Heart right ventricle (tissue), 16 donors: ENCODE data around the gene PHC2. TPM values are rescaled to one million over a fixed set of nuclear protein-coding genes. Genes with fewer than 3 reads are reported as not detected.

Experiments used
- ATAC-seq, 8 donors: fragments of 200-7000 bp; cut with Tn5 transposase; one replicate each; pipeline ENCODE4 v1.9.1; 2020; ENCODE audit warnings: mild to moderate bottlenecking in 8 of 8, moderate library complexity in 8 of 8, moderate number of reproducible peaks in 1 of 8
- DNase-seq, 2 donors: peaks; one replicate each; pipeline ENCODE4 v3.0.0-alpha.2; 2020
- H3K27ac ChIP-seq, 10 donors: fragments of 200-600 bp; sonication (generic) in 2 of 10; one replicate each; pipeline versions ENCODE4 v1.5.0 to v1.8.0; 2020 to 2022; ENCODE audit warnings: mild to moderate bottlenecking in 3 of 10
- H3K27me3 ChIP-seq, 7 donors: fragments of 200-600 bp; one replicate each; pipeline ENCODE4 v1.8.0; 2021 to 2022; ENCODE audit warnings: mild to moderate bottlenecking in 2 of 7
- H3K36me3 ChIP-seq, 9 donors: fragments of 200-600 bp; sonication (generic) in 1 of 9; one replicate each; pipeline versions ENCODE4 v1.5.0 to v1.8.0; 2020 to 2022; ENCODE audit warnings: mild to moderate bottlenecking in 2 of 9
- H3K4me1 ChIP-seq, 9 donors: fragments of 200-600 bp; sonication (generic) in 1 of 9; one replicate each; pipeline versions ENCODE4 v1.5.0 to v1.8.0; 2020 to 2022; ENCODE audit warnings: mild to moderate bottlenecking in 4 of 9
- H3K4me3 ChIP-seq, 10 donors: fragments of 200-600 bp; sonication (generic) in 2 of 10; one replicate each; pipeline versions ENCODE4 v1.5.0 to v1.8.0; 2020 to 2022; ENCODE audit warnings: mild to moderate bottlenecking in 7 of 10, moderate library complexity in 2 of 10
- H3K9me3 ChIP-seq, 11 donors: fragments of 200-600 bp in 10 of 11; sonication (generic) in 2 of 11; one replicate each; pipeline versions ENCODE4 v1.5.0 to v1.8.0; 2013 to 2022; ENCODE audit warnings: mild to moderate bottlenecking in 2 of 11, control low read depth in 1 of 11, moderate library complexity in 1 of 11
- WGBS, 2 donors: extraction: QIAGEN DNeasy Blood & Tissue Kit; methylation state at CpG; one replicate each; pipeline ENCODE4 v1.1.7; 2013; ENCODE audit warnings: inconsistent platforms in 1 of 2; 5-methylcytosine and 5-hydroxymethylcytosine counted together
- intact Hi-C, 10 donors: fragments of 100-400 bp; cut with DNase I; formaldehyde crosslinking; loops; one replicate each; pipeline versions ENCODE4 v1.11.1 to v1.14.2; 2022
- polyA plus RNA-seq, 2 donors: library from polyadenylated mRNA; stranded (reverse); fragments of 200-250 nt; gene quantifications; one replicate each; pipeline ENCODE4 v1.2.3, GENCODE V29; 2013
- total RNA-seq, 10 donors: library from RNA; stranded (reverse); fragmentation: NEBNext Ultra II Directional in 3 of 10; extraction: Animal tissue kit (Norgen Biotek cat#: 25700) in 3 of 10; gene quantifications; one replicate each; pipeline versions ENCODE4 v1.2.1 to v1.2.4, GENCODE V29; 2021 to 2023
- TF ChIP-seq, protein P1 (sequence below), 9 donors: fragments of 200-600 bp; sonication (generic) in 2 of 9; IDR thresholded peaks; one replicate each; pipeline versions ENCODE4 v1.5.0 to v1.8.0; 2021 to 2022; ENCODE audit warnings: antibody characterized with exemption in 9 of 9, mild to moderate bottlenecking in 5 of 9, moderate library complexity in 1 of 9
- donor health status: Arrhythmogenic right ventricular cardiomyopathy.
- donor health status: ischemic (EF 13 %, LVEDD 7.1; RV severe dilation, severe dysfunction).
- donor health status: healthy with polysubstance abuse.
- donor health status: DM: no; HTN: yes; CAD: no.
- donor health status: DM: no; HTN: no; CAD: no.
- donor health status: ischemic (EF 25% LVEDD 6.9; RV normal size, moderate dysfunction).
- donor health status: ischemic (EF 25% LVEDD 5.7; RV mildly dilated, moderate dysfunction).
- donor health status: healthy.
- donor health status: DM: yes; HTN: yes; CAD: no.
- donor health status: Ischemic cardiomyopathy.
- donor health status: ischemic (EF 35%, LVEDD 5.7; RV mildly dilated, moderate dysfunction).
- donor health status: nonischemic (EF 11% LVEDD 7.7; RV severe dilation, severe dysfunction).
- donor health status: DM: yes; HTN: yes; CAD: no.
- donor health status: PGD.
- donor health status: ischemic (EF 29% LVEDD 5.4; RV normal size, mild dysfunction).
- donor health status: nonischemic (EF 23%, LVEDD 6.1; RV moderate dilation, normal function).

PHC2 gene
- total and polyA plus RNA-seq, 12 donors: 81.2 to 136 (median 99.3) TPM

DNA sequence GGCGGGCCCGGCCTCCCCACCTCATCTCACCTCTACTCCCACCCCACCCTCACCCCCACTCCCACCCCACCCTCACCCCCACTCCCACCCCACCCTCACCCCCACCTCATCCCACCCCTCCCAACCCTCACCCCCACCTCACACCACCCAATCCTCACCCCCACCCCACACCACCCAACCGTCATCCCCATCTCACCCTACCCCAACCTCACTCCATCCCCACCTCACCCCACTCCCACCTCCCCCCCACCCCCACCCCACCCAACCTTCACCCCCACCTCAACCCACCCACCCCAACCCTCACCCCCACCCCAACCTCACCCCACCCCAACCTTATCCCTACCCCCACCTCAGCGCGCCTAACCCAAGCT is 123.4 kb downstream of the PHC2 start:
- H3K36me3 ChIP-seq: no peaks in the 10 kb centered on the region
- 72 to 96% methylated on average over 4 to 5 of the region's 5 CpGs for WGBS, 2 donors
- DNase-seq (no peak), ATAC-seq (no peak)
- no peak overlapping the region for H3K27ac ChIP-seq
- H3K4me3 ChIP-seq: no peak overlapping the region
- TF ChIP-seq, protein P1, sequence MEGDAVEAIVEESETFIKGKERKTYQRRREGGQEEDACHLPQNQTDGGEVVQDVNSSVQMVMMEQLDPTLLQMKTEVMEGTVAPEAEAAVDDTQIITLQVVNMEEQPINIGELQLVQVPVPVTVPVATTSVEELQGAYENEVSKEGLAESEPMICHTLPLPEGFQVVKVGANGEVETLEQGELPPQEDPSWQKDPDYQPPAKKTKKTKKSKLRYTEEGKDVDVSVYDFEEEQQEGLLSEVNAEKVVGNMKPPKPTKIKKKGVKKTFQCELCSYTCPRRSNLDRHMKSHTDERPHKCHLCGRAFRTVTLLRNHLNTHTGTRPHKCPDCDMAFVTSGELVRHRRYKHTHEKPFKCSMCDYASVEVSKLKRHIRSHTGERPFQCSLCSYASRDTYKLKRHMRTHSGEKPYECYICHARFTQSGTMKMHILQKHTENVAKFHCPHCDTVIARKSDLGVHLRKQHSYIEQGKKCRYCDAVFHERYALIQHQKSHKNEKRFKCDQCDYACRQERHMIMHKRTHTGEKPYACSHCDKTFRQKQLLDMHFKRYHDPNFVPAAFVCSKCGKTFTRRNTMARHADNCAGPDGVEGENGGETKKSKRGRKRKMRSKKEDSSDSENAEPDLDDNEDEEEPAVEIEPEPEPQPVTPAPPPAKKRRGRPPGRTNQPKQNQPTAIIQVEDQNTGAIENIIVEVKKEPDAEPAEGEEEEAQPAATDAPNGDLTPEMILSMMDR (IDR thresholded peaks at IDR 0.05): no peak
- intact Hi-C loops: loop anchor here in 1 of 10 donors (10.0 kb wide), 1 partner anchor 83 kb away; no protein-coding TSS in a partner anchor
- peaks cover 2 to 18% (median 11%) of the 10 kb centered on the region in 9 donors for H3K4me1 ChIP-seq
- H3K27me3 ChIP-seq: peaks cover 0 to 16% (median 6%) of the 10 kb centered on the region in 7 donors
- H3K9me3 ChIP-seq: no peaks in the 10 kb centered on the region

DNA sequence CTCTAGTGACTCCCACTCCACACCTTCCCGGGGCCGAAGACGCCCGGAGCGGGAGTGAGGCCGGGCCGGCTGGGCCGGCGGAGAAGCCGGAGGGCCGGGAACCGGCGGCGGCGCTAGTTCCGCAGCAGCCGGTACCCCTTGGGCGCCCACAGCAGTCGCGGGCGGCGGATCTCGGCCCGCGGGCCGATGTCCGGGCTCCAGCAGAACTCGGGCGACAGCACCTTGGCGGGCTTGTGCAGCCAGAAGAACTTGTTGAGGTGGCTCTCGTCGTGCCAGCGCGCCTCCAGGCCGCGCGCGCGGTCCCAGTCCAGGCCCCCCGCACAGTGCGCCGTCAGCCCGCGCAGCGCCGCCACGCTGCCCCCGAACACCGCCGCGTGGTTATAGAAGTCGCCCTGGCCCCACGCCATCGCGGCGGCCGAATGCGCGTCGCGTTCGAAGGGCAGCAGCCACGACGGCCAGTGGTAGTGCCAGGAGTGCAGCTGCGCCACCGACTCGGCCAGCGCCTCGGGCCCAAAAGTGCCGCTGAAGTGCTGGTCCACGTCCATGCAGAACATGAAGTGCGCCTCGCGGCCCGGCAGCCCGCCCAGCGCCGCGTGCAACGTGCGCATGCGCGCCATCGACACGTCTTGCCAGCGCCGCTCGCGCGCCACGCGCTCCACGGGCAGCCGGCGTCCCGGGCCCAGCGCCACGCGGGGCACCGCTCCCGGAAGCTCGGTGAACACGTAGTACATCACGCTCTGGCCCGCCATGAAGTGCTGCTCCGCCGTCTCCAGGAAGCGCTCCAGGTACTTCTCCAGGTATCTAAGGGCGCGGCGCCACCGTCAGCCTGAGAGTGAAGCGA is 124.0 kb downstream of the PHC2 start:
- Histone ChIP-seq H3K27me3 (peaks cover 0 to 16% (median 6%) of the 10 kb centered on the region in 7 donors), H3K4me1 (peaks cover 2 to 24% (median 11%) of the 10 kb centered on the region in 9 donors), H3K4me3 (peak overlapping the region in 9 of 10 donors; percentile 12 to 50 (median 43)), H3K9me3 (no peaks in the 10 kb centered on the region), H3K27ac (no peak overlapping the region), H3K36me3 (no peaks in the 10 kb centered on the region)
- peak in 6 of 8 donors; percentile 36 to 62 (median 50) for ATAC-seq
- DNase-seq: peak in 1 of 2 donors; percentile 57
- TF ChIP-seq, protein P1 (IDR thresholded peaks at IDR 0.05): no peak
- WGBS, 2 donors: 14 to 15% methylated on average over 97 to 113 of the region's 113 CpGs
- intact Hi-C loops: loop anchor here in 1 of 10 donors (10.0 kb wide), 1 partner anchor 82 kb away; no protein-coding TSS in a partner anchor

DNA sequence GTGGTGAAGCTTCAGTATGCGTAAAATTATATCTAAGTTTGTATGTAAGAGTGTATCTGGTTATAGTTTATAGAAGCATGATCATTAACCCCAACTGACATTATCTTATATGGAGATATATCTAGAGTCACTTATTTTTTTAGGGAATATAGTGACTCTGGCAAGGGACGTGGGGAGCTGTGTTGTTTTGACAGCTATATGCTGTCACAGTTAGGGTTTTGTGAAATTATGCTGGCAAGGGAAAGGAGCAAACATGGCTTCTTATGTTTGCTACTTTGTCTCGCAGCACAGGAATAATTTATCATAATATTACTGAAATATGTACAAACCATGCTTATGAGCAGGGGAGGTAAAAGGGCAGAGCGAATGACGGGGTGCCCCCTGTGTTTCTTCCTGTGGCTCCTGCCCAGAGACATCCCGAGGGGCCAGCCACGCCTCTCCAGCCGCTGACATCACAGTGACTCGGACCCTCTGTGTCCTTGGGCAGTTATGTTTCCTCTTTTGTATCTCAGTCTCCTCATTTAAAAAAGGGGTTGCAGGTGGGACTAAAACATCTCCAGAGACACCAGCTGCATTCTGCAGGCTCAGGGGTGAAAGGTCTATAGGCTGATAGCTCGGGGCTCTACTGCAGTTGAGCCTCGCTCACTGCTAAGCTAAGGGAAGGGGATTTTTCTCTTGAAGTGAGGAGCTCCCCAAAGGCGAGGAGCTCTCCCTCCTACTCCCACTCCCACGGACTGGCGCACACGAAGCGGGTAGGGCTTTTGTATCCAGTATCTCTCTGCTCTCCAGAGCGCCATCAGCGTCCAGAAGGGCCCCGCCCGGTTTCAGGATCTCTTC is 124.9 kb downstream of the PHC2 start:
- H3K4me3 ChIP-seq: peak overlapping the region in 9 of 10 donors; percentile 12 to 50 (median 43)
- intact Hi-C loops: loop anchor here in 1 of 10 donors (10.0 kb wide), 1 partner anchor 81 kb away; no protein-coding TSS in a partner anchor
- no peaks in the 10 kb centered on the region for H3K36me3 ChIP-seq
- H3K9me3 ChIP-seq: peaks cover 0 to 3% (median 0%) of the 10 kb centered on the region in 11 donors
- TF ChIP-seq, protein P1 (IDR thresholded peaks at IDR 0.05): no peak
- peak in 1 of 8 donors; percentile 15 for ATAC-seq
- H3K4me1 ChIP-seq: peaks cover 2 to 30% (median 13%) of the 10 kb centered on the region in 9 donors
- WGBS, 2 donors: 60 to 66% methylated on average over 20 of the region's 20 CpGs
- peaks cover 0 to 16% (median 6%) of the 10 kb centered on the region in 7 donors for H3K27me3 ChIP-seq
- no peak overlapping the region for H3K27ac ChIP-seq
- no peak for DNase-seq

DNA sequence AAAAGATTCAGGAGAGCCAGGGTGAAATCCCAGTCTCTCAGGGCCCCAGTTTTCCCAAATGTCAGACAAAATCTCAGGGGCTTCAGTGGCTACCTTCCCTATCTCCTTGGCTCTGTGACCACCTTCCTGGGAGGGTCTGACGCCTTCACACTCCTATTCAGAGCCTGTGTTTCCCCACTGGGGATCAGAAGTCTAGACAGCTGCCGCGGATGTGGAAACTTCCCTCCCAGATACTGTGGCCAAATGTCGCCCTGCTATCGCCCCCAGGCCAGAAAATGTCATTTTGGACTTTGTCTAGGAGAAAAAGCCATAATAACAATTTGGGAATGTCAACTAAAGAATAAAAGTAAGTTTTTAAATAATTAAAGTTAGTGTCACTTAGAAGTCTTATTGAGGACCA is 125.9 kb downstream of the PHC2 start:
- Histone ChIP-seq H3K4me3 (no peak overlapping the region), H3K27me3 (peaks cover 0 to 16% (median 6%) of the 10 kb centered on the region in 7 donors), H3K4me1 (peaks cover 2 to 39% (median 20%) of the 10 kb centered on the region in 9 donors), H3K27ac (no peak overlapping the region), H3K9me3 (peaks cover 0 to 3% (median 0%) of the 10 kb centered on the region in 11 donors), H3K36me3 (peaks cover 0 to 5% (median under 1%) of the 10 kb centered on the region in 9 donors)
- TF ChIP-seq, protein P1 (IDR thresholded peaks at IDR 0.05): no peak
- intact Hi-C loops: loop anchor here in 1 of 10 donors (10.0 kb wide), 1 partner anchor 80 kb away; no protein-coding TSS in a partner anchor
- no peak for ATAC-seq
- 90 to 91% methylated on average over 5 of the region's 5 CpGs for WGBS, 2 donors
- no peak for DNase-seq
